ENCODE results near the gene MPP1.

- TF ChIP-seq EP300 (IDR thresholded peaks at IDR 0.05; ENCODE audit: borderline replicate concordance) (no peak), CREB1 (IDR thresholded peaks at IDR 0.05; ENCODE audit: low read depth) (no peak), REST (IDR thresholded peaks at IDR 0.05; ENCODE audit: low read depth) (no peak), TCF12 (IDR thresholded peaks at IDR 0.05; ENCODE audit: low read depth) (no peak), RAD21 (IDR thresholded peaks at IDR 0.05; ENCODE audit: low read depth) (no peak)
Observed at GRCh38 chrX:154791467-154791866, 13.8 kb downstream of the MPP1 start.
